SK-N-SH (cell line): Measurements from ENCODE around the gene TNNT3. TPM values are rescaled to one million over a fixed set of nuclear protein-coding genes. Genes with fewer than 3 reads are reported as not detected.

Experiments used
- CTCF ChIA-PET: fragments of 300-600, 350-600 bp; formaldehyde crosslinking; extraction: SDS; loops from one replicate; lab custom pipeline; 2021; lab: Yijun Ruan, JAX
- POLR2A ChIA-PET: fragments of 350-600 bp; sonication (Branson Sonifier 250); formaldehyde crosslinking; extraction: SDS; loops from one replicate; lab custom pipeline; 2020; ENCODE audit warnings: antibody characterized with exemption, inconsistent platforms; lab: Yijun Ruan, JAX
- DNase-seq: peaks from one replicate; pipeline ENCODE4 v3.0.0; 2012
- H2AFZ ChIP-seq: fragments of 200-600 bp; sonication (generic); 2 replicates; pipeline ENCODE4 v1.8.1; 2016; ENCODE audit warnings: antibody characterized with exemption, mild to moderate bottlenecking, low read depth
- H3F3A ChIP-seq: fragments of 200-600 bp; sonication (generic); replicated peaks from 2 replicates; pipeline ENCODE3; 2016; ENCODE audit warnings: antibody characterized with exemption, mild to moderate bottlenecking; ENCODE audit not compliant: insufficient read depth
- H3K27ac ChIP-seq, 2 experiments: fragments of 200-500 bp in 1 of 2; fragments of 200-600 bp in 1 of 2; sonication (Bioruptor generic) in 1 of 2; sonication (generic), shearing (Covaris generic) in 1 of 2; 2 replicates each; pipeline versions ENCODE4 v1.5.1 to v1.6.1; 2014 to 2016; ENCODE audit warnings: low read depth in 2 of 2, inconsistent platforms in 1 of 2, low read length in 1 of 2, mild to moderate bottlenecking in 1 of 2, mixed read lengths in 1 of 2
- H3K27me3 ChIP-seq: fragments of 200-600 bp; sonication (generic), shearing (Covaris generic); 2 replicates; pipeline ENCODE4 v1.6.1; 2016; ENCODE audit warnings: mixed run types; ENCODE audit not compliant: insufficient read depth
- H3K36me3 ChIP-seq, 2 experiments: fragments of 200-500 bp in 1 of 2; fragments of 200-600 bp in 1 of 2; sonication (Bioruptor generic) in 1 of 2; sonication (generic) in 1 of 2; replicated peaks in 1 of 2; 2 replicates each; pipeline versions ENCODE3 to v1.5.1; 2014 to 2016; ENCODE audit warnings: low read length in 1 of 2, mild to moderate bottlenecking in 1 of 2; ENCODE audit not compliant: insufficient read depth in 2 of 2, control insufficient read depth in 1 of 2
- H3K4me1 ChIP-seq, 2 experiments: fragments of 200-500 bp in 1 of 2; fragments of 200-600 bp in 1 of 2; sonication (Bioruptor generic) in 1 of 2; sonication (generic), shearing (Covaris generic) in 1 of 2; 2 replicates each; pipeline versions ENCODE4 v1.5.1 to v1.6.1; 2014 to 2016; ENCODE audit warnings: low read depth in 1 of 2, low read length in 1 of 2, mixed run types in 1 of 2; ENCODE audit not compliant: insufficient read depth in 2 of 2, control insufficient read depth in 1 of 2
- H3K4me2 ChIP-seq: fragments of 200-600 bp; sonication (generic), shearing (Covaris generic); 2 replicates; pipeline ENCODE4 v1.6.1; 2017; ENCODE audit warnings: mixed run types
- H3K4me3 ChIP-seq, 2 experiments: fragments of 200-500 bp in 1 of 2; fragments of 200-600 bp in 1 of 2; sonication (Bioruptor generic) in 1 of 2; sonication (generic), shearing (Covaris generic) in 1 of 2; 2 replicates each; pipeline versions ENCODE4 v1.5.1 to v1.8.1; 2014 to 2016; ENCODE audit warnings: low read depth in 2 of 2, inconsistent platforms in 1 of 2, low read length in 1 of 2, mild to moderate bottlenecking in 1 of 2, mixed read lengths in 1 of 2, moderate library complexity in 1 of 2
- H3K79me2 ChIP-seq: fragments of 200-600 bp; sonication (generic); 2 replicates; pipeline ENCODE4 v1.8.1; 2017; ENCODE audit warnings: mild to moderate bottlenecking; ENCODE audit not compliant: insufficient read depth
- H3K9ac ChIP-seq: fragments of 200-600 bp; sonication (generic); 2 replicates; pipeline ENCODE4 v1.6.1; 2017; ENCODE audit warnings: mixed run types
- H3K9me2 ChIP-seq: fragments of 200-600 bp; sonication (generic); 2 replicates; pipeline ENCODE4 v1.6.1; 2017; ENCODE audit warnings: mixed run types
- H3K9me3 ChIP-seq: fragments of 200-600 bp; sonication (generic); 2 replicates; pipeline ENCODE4 v1.6.1; 2017; ENCODE audit warnings: mixed run types, mild to moderate bottlenecking, moderate library complexity
- H4K20me1 ChIP-seq: fragments of 200-600 bp; sonication (generic); 2 replicates; pipeline ENCODE4 v1.6.1; 2017; ENCODE audit warnings: mild to moderate bottlenecking, mixed run types; ENCODE audit not compliant: insufficient read depth
- CTCF ChIP-seq: fragments of 200-600 bp; sonication (generic); IDR thresholded peaks from 2 replicates; pipeline ENCODE4 v1.6.1; 2017; ENCODE audit warnings: antibody characterized with exemption, mild to moderate bottlenecking, moderate library complexity
- EP300 ChIP-seq, 2 experiments: IDR thresholded peaks; 2 replicates each; pipeline versions ENCODE4 v1.4.0 to v1.6.1; 2012; ENCODE audit warnings: borderline replicate concordance in 1 of 2, low read depth in 1 of 2, low read length in 1 of 2
- FOXJ3 ChIP-seq: sonication (generic); formaldehyde crosslinking; IDR thresholded peaks from 2 replicates; pipeline ENCODE4 v1.5.1; 2020; ENCODE audit warnings: mild to moderate bottlenecking, missing genetic modification reagents
- FOXM1 ChIP-seq: IDR thresholded peaks from 2 replicates; pipeline ENCODE4 v1.4.0; 2012; ENCODE audit warnings: low read depth, mild to moderate bottlenecking
- GABPA ChIP-seq: IDR thresholded peaks from 2 replicates; pipeline ENCODE4 v1.4.0; 2012; ENCODE audit warnings: low read depth, mild to moderate bottlenecking
- IRF3 ChIP-seq: fragments of 150-350 bp; IDR thresholded peaks from 2 replicates; pipeline ENCODE4 v1.6.1; 2016; ENCODE audit warnings: mild to moderate bottlenecking, low read depth, low read length
- MXI1 ChIP-seq: IDR thresholded peaks from 2 replicates; pipeline ENCODE4 v1.6.1; 2012; ENCODE audit warnings: mild to moderate bottlenecking, low read depth, low read length, improper control_type of control experiment
- POLR2AphosphoS5 ChIP-seq: IDR thresholded peaks from 2 replicates; pipeline ENCODE4 v1.6.1; 2012; ENCODE audit warnings: low read depth, low read length
- RCOR1 ChIP-seq: fragments of 150-350 bp; IDR thresholded peaks from 2 replicates; pipeline ENCODE4 v1.6.1; 2017; ENCODE audit warnings: antibody characterized with exemption, low read length
- RFX5 ChIP-seq: IDR thresholded peaks from 2 replicates; pipeline ENCODE4 v1.6.1; 2012; ENCODE audit warnings: mild to moderate bottlenecking, improper control_type of control experiment, low read length
- RXRA ChIP-seq: IDR thresholded peaks from 2 replicates; pipeline ENCODE4 v1.4.0; 2012; ENCODE audit warnings: low read depth, mild to moderate bottlenecking, borderline replicate concordance
- SMC3 ChIP-seq: IDR thresholded peaks from 2 replicates; pipeline ENCODE4 v1.6.1; 2012; ENCODE audit warnings: low read depth, low read length, improper control_type of control experiment
- TAF1 ChIP-seq: IDR thresholded peaks from 2 replicates; pipeline ENCODE4 v1.6.1; 2012; ENCODE audit warnings: low read depth, mild to moderate bottlenecking, low read length, moderate library complexity, borderline replicate concordance
- USF2 ChIP-seq: fragments of 150-350 bp; IDR thresholded peaks from 2 replicates; pipeline ENCODE4 v1.6.1; 2017; ENCODE audit warnings: antibody characterized with exemption, low read length, low read depth, borderline replicate concordance
- YY1 ChIP-seq: IDR thresholded peaks from 2 replicates; pipeline ENCODE4 v1.4.0; 2012; ENCODE audit warnings: low read depth, mild to moderate bottlenecking
- WGBS: methylation state at CpG from one replicate; pipeline ENCODE4 v1.1.6; 2017; ENCODE audit warnings: low lambda C conversion rate; 5-methylcytosine and 5-hydroxymethylcytosine counted together
- polyA plus RNA-seq, 3 experiments: library from polyadenylated mRNA; depleted of rRNA; stranded (reverse); fragments of >200 nt; gene quantifications; 2 replicates each; pipeline ENCODE4 v1.2.3, GENCODE V29; 2012

The TNNT3 gene
- polyA plus RNA-seq, 1 of the 3 experiments (the other 2 are of a cell fraction) = not detected

- TF ChIP-seq IRF3 (no peak), EP300 (IDR thresholded peaks at IDR 0.05; ENCODE audit: borderline replicate concordance in 1 of 2, low read depth in 1 of 2, low read length in 1 of 2) (no peak), RFX5 (no peak), GABPA (no peak), POLR2AphosphoS5 (no peak), USF2 (no peak), TAF1 (no peak), CTCF (no peak), SMC3 (no peak)
- TF ChIP-seq, all 33 proteins: peak for 0
Observed at GRCh38 chr11:1906181-1906580, 13.3 kb upstream of the TNNT3 start (continued).

- no peaks in the 10 kb centered on the region for H4K20me1 ChIP-seq
- 0 out of 2 replicates have a peak, but pooled peaks cover 22% of the 10 kb centered on the region for H3K27me3 ChIP-seq
- H3K36me3 ChIP-seq = no peaks in the 10 kb centered on the region
- no peak overlapping the region for H2AFZ ChIP-seq
- H3K4me2 ChIP-seq = no peak overlapping the region
- TF ChIP-seq IRF3 (no peak), RXRA (no peak), FOXM1 (no peak), MXI1 (no peak), FOXJ3 (no peak), RCOR1 (no peak), YY1 (no peak), RFX5 (no peak)
- CTCF ChIA-PET = interaction anchor here (1.2 to 5.1 kb wide), 5 partner anchors 9 to 245 kb away, joined by 3 to 16 read pairs (median 11); no protein-coding TSS in a partner anchor
- H3K4me1 ChIP-seq = no peaks in the 10 kb centered on the region; a peak in 1 of 4 replicates
- no peak for DNase-seq
- WGBS = 64% methylated on average over 11 of the region's 14 CpGs
- POLR2A ChIA-PET = no interaction called here
- no peaks in the 10 kb centered on the region for H3K9me2 ChIP-seq
- H3F3A ChIP-seq = no peaks in the 10 kb centered on the region
- no peaks in the 10 kb centered on the region for H3K9me3 ChIP-seq
- H3K9ac ChIP-seq = no peak overlapping the region
- H3K79me2 ChIP-seq = no peaks in the 10 kb centered on the region
- H3K4me3 ChIP-seq = no peak overlapping the region
- no peak overlapping the region for H3K27ac ChIP-seq
Observed at GRCh38 chr11:1906611-1907423, 12.7 kb upstream of the TNNT3 start.
